KG1 (cell line): Measurements from ENCODE around the gene RAD51B.
"Not testable (repeated sequence)": the region's sequence is repeated elsewhere in the genome, so short reads cannot be mapped to it uniquely, and the experiment has no call there.

ENCODE experiments used
- DNase-seq: peaks from one replicate; lab custom pipeline; 2025; lab: John Stamatoyannopoulos, UW

Gene RAD51B

DNA sequence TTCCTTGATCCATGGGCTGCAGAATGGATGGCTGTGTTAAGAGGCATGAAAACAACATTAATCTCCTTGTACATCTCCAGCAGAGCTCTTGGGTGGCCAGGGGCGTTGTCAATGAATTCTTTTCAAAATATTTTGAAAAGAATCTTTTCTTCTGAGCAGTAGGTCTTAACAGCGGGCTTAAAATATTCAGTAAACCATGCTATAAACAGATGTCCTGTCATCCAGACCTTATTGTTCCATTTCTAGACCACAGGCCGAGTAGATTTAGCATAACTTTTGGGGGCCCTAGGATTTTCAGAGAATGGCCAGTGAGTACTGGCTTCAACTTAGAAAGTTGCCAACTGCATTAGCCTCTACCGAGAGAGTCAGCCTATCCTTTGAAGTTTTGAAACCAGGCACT is 130.2 kb downstream of the RAD51B start:
- no peak for DNase-seq

DNA sequence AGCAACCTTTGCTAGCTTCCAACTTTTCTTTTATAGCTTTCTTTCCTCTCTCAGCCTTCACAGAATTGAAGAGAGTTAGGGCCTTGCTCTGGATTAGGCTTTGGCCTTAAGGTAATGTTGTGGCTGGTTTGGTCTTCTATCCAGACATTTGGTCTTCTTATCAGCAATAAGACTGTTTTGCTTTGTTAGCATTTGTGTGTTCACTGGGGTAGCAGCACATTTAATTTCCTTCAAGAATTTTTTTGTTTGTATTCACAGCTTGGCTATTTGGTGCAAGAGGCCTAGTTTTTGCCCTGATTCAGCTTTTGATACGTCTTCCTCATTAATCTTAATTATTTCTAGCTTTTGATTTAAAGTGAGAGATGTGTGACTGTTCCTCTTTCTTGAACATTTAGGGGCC is 130.8 kb downstream of the RAD51B start:
- no peak for DNase-seq

DNA sequence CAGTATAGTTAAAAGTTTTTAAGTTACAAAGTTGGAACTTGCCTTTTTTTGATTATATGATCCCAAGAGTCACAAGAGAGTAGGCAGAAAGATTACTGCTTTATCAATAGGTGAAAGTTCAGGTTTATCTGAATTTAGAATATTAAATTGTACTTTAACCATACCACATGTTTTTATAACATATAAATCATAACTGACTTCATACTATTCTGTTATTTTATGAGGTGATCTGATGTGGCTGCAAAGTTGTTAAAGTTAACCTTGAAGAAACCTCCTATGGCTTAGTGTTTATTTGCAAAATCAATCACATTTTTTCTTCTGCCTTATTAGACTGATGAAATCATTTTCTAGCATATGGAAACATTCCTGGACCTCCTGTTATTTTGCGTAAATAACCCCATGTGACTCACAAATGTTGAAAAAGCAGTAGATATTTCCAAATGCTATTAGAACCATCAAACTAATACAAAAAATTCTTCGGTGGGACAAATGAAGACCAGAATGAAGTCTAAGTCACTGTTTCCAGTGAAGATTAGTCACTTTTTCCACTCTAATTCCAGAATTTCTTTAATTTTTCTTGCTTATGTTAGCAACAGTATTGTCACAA is 132.1 kb downstream of the RAD51B start:
- no peak for DNase-seq

DNA sequence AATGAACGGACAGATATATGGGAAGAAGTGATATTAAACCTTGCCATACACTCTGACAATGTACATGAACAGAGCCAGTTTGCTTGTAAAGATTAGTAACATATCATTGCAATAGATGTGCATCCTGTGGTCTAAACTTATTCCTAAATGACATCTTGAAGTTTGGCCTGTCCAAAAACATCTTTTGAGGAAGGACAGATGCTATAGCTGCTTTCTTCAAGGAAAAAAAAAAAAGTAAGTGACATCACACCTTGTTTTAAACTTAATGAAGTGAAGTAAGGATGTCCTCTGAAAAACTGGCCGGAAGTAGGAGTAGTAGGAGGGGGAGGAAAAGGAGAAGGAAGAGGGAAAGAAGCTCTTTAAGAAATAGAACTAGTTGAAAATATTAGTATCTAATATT is 132.8 kb downstream of the RAD51B start:
- DNase-seq, result no peak

DNA sequence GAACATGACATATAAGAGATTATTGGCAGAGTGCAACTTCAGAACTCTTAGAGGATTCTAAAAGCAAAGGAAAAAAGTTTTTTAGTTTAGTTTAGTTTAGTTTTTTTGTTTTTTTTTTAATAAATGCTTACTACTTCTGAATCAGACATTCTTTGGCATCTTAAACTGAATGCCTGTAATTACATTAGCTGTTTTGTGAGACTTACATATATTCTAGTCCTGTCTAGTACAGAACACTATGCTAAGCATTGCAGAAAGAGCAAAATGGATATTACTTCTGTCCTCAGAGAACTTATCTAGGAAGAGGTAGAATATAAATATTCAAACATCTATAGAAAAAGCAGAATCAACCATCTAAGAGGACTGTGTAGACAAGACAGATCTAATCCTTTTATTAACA is 133.2 kb downstream of the RAD51B start:
- DNase-seq, result no peak

DNA sequence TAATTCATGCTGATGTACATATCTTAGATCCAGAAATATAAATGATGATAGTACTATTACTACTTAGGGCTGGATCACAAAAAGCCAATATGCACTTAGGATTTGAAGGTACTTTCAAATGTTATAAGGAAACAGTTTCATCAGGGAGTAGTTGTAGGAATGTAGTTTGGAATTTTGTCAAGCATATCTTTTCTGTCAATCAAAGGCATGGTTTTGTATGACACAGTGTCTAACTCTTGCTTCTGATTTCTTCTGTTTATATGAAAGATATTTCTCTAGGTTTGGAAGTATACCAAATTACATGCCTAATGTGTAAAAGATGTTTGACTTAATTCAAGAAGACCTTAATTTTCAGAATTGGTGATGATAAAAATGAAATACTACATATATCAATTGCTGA is 135.7 kb downstream of the RAD51B start:
- DNase-seq, result no peak

DNA sequence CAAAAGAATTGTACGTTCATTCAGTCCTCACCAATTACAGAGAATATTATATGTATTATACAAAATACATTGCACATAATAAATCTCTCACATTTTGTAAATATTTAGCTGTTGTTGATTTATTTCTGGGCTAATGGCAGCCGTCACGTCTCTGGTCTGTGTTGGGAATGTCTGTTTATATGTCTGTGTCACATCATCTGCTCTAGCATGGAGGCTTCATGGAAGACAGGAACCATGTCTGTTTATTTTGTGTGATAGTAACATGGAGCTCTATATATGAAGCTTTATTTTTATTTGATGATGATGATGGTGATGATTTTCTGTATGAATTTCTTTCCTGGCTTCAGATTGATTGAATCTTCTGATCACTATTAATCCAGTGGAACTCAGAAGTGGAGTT is 138.4 kb downstream of the RAD51B start:
- no peak for DNase-seq

DNA sequence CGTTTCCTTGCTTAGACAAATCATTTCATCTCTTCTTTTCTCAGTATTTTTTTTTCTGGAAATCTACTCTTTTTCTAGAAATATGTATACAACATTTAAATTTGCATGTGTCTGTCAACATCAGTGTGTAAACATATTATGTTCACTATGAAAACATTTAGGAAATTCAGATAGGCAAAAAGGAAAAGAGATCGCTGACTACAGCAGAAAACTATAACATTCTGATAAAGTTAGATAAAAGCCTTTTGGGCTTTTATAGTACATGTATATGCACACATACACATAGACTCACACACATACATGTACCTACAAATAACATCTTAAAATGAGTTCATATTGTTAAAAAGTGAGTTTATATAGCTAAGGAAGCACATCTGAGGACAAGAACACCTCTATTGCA is 142.1 kb downstream of the RAD51B start:
- no peak for DNase-seq

DNA sequence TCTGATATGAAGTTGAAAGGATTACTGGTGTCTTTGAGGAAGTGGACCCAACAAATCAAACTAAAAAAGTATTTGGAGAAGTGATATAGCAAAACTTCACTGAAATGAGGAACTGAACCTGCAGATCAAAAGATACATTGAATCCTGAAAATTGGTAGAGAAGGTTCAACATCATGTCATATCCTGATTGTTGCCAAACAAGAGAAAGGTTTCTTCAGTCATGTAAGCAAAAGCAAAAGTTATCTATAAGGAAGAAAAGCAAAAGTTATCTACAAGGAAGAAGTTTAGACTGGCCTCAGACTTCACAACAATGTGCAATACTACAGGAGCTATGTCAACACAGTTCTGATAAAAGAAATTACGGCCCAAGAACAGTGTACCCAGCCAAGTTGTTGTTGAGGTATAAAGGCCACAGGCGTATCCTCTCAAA is 142.7 kb downstream of the RAD51B start:
- no peak for DNase-seq

DNA sequence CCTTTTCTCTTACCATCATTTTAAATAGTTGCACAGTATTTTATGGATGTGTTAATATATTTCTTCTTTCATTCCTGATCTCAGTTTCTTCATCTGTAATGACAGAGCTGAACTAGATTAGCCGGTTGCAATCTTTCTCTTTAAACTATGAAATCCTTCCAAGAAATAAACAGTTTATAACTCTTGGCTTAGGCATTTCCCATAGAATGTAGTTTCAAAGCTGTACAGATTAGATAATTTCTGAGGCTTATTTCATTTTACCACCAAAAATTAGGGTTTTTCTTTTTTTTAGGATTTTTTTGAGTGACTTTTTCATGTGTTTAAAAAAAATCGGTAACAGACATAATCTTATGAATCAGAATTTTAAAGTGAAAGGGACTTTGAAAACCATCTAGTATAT is 144.0 kb downstream of the RAD51B start:
- no peak for DNase-seq

DNA sequence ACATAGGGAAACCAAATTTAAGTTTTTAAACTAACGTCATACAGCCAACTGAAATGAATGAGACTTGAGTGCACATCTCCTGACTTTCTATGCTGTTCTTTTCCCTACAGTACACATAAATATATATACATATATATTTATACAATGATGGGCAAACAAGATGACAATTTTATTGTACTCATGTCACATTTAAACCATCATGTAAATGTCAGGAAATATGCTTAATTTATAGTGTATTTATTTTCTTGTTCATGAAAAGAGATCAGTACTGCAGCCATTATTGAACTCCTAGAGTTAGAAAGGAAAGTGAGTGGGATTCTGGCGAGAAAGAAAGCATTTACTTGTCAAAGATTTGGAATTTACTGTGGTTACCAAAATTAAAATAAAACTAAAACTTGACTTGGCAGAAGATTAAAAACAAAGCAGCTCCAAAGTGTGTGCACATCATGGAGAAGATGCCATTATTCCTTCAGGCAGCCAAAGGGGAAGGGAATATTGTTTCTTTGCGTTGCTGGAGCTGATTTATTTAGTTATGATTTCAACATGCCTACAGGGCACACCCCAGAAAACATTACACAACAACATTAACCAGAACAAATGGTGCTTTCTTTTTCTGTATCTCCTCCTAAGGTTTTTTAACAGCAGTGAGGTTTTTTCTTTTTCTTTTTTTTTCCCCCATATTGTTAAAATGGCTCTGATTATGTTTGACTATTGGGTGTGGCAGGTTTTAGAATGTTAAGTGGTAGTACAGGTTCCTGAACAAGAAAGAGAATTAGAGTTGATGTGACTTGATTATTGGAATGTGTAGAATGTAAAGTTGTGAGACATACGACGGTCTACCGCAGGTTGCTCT is 144.6 kb downstream of the RAD51B start:
- no peak for DNase-seq

DNA sequence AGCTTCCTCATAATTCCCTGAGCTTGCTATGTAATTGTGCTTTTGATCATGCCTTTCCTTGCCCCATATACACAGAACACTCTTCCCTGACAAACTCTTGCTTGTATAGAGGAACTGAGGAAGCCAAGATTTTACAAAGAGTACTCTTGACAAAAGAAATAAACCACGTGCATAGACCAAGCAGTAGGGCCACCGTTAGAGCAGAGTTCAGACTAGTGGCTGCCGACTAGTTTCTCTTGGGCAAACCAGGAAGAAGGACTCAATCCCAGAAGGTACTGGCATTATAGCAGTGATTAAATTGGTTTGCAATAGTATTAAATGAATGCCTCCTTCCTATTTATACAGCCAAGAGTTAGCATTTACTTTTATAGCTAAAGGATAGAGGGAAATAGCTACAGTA is 146.1 kb downstream of the RAD51B start:
- no peak for DNase-seq

DNA sequence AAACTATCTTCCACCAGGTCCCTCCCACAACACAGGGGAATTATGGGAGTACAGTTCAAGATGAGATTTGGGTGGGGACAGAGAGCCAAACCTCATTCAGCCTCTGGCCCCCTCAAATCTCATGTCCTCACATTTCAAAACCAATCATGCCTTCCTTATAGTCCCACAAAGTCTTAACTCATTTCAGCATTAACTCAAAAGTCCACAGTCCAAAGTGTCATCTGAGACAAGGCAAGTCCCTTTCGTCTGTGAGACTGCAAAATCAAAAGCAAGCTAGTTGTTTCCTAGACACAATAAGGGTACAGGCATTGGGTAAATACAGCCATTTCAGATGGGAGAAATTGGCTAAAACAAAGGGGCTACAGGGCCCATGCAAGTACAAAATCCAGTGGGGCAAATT is 147.6 kb downstream of the RAD51B start:
- DNase-seq, result no peak

DNA sequence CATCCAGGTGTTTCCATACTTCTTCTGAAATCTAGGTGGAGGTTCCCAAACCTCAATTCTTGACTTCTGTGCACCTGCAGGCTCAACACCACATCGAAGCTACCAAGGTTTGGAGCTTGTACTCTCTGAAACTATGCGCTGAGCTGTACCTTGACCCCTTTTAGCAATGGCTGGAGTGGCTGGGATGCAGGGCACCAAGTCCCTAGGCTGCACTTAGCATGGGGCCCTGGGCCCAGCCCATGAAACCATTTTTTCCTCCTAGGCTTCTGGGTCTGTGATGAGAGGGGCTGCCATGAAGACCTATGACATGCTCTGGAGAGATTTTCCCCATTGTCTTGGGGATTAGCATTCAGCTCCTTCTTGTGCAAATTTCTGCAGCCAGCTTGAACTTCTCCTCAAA is 148.4 kb downstream of the RAD51B start:
- not testable (repeated sequence) for DNase-seq

DNA sequence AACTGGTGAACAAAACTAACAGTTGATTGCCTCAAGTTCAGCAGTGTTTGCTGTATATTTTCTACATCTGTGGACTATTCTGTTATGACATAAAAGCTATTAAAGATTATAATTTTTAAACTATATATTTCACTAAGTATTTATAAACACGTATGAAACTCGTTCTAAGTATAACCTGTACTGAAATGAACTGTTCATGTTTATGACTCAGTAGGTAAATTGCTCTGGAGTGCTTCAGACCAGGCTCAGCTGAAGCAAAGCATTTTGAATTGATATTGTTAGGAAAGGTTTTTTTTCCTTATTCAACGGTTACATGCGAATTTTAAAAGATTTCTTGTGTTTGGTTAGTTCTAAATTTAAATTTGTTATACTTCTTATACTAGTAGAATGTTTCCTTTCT is 151.3 kb downstream of the RAD51B start:
- DNase-seq, result no peak

DNA sequence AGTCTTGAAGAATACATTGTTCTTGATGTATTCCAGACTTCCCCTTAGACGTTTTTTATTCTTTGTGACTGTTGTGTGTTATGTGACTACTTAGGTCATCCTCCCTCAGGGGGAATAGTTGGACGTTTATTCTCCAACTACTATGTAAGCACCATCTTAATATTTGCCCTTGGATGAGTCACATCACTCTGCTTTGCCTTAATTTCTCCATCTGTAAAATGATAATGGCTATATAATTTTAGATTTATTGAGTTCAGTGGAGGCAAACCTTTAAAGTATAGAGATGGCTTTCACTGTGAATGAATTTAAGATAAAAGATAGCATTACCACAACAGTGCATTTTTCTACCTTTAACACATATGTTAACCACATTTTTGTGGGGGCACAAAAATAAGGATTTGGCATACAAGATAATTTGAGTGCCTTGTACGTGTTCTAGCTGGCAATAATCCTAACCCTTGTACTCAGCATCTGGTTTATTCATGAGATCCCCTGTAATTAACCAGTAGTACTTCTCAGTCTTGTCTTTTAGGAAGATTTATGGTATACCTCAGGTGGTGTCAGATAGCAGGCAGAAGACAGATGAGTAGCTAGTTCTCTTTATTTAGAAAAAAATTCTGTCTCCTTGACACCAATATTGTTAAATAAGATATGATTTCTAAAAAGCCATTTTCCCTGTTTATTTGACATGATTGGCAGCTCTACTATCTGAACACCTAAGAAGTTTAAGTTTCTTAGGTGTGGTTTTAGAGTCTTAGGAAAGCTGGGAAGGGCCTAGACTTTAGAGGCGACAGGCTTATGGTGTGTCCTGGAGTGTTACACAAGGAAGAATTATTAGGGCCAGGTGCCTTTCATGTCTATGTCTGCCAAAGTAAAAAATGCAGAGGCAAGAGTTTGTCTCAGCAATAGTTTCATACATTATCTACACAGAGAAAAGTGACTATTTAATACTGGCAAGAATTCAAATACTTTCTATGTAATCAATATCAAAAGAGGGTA is 152.3 kb downstream of the RAD51B start:
- no peak for DNase-seq

DNA sequence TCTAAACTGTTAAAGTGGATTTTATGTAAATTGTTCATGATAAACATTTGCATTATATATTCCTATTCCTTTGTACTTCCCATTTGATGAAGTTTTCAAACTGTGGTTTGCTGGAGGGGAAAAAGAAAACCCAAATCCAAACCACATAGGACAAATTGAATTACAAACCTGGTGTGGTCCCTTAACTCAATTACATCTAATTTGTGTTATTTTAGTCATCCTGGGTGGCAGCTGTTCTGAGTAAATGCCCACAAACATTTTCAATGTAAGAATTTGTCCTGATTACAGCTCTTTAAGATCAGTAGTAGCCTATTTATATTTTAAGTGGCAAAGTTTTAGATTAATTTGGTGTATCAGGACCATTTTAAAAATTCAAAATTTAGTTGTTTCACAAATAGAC is 153.9 kb downstream of the RAD51B start:
- DNase-seq, result no peak

DNA sequence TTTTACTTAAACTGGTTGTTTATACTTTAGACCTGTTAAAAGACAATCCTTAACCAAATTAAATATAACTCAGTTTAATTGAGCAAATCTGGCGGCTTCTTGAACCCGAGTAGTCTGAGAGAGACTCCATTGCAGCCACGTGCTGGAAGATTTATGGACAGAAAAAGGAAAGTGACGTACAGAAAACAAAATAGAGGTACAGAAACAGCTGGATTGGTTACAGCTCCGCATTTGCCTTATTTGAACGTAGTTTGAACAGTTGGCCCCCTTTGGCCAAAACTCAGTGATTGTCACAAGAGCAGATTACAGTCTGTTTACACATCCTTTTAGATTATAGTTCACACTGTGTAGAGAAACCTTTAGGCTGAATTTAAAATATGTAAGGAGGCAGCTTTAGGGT is 155.9 kb downstream of the RAD51B start:
- DNase-seq, result no peak

DNA sequence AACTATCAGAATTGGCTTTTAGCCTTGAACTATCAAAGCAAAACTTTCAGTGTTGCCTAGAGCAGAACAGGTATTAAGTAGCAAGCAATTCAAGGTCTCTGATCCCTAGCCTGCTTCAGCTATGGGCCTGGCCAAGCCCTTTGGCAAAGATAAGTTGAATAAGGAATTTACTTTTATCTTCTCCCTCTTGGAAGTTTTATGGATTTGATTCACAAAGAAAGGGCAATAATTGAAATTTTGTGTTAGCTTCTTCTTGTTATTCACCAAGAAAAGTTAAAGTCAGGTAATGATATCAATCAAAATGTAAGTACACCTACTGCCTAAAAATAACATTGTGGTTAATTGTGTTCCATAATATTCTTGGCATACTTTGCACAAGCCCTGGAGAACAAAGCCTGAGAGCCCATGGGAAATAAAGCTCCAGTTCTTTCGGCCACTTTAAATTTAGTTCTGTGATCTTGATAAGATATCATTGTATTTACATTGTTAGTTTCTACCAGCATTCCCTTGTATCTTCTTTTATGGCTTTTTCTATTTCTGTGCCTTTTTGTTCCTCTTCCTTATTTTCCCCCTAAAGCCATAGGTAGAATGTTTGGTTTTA is 158.0 kb downstream of the RAD51B start:
- no peak for DNase-seq

DNA sequence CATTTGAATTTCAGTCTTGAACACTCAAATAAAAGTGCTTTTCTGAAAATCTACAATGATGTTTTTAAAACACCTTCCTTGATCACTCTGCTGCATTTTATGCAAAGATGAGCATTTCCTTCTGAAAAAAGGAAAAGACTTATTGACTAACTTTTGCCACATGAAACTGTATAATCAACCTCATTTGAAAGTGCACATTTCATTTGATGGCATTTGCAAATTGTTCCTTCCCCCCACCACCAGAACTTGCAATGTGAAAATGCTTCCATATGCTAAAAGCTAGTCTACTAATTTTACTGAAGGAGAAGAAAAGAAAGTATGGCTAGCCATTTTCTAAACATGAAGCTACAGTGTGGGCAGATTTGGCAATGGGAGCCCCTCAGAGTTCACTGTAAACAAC is 159.2 kb downstream of the RAD51B start:
- DNase-seq, result no peak

DNA sequence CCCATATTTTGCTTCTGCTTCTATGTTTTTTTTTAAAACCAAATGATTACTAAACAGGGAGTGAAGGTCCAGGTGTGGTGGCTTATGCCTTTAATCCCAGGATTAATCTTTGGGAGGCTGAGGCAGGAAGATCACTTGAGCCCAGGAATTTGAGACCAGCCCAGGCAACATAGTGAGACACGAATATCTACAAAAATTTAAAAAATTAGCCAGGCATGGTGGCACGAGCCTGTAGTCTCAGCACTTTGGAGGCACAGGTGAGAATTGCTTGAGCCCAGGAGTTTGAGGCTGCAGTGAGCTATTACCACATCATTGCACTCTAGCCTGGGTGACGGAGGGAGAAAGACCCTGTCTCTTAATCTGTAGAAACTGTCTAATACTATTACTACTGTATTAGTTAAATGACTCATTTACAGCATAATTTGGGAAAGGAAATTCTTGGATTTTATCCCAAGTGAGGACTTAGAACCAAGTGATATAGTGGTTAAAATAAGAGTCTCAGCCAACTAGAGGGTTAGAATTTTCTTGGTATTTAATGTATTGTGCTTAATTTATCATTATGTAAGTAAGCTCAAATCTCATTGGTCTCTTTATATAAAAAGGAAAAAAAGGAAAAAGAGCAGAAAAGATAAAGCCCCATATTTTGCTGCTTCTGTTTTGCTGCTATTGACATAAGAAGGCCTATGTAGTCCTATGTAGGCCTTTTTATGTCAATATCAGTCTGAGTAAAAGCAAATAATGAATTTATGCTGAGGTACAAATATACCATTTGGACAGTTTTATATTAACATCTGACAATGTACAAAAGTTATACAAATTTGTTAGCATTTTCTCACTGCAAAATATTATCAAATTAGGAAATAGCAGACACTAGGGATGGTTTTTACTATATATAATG is 163.4 kb downstream of the RAD51B start:
- DNase-seq, result no peak
